NT2/D1 (cell line): ENCODE data around the gene DIP2C.

Experiments
- DNase-seq: peaks from one replicate; pipeline ENCODE4 v3.0.0-alpha.2; 2011; ENCODE audit warnings: low read depth, low spot score
- H3K27me3 ChIP-seq: 2 replicates; pipeline ENCODE4 v1.6.0; 2011; ENCODE audit warnings: mild to moderate bottlenecking; ENCODE audit not compliant: insufficient read length, insufficient read depth
- H3K36me3 ChIP-seq: 2 replicates; pipeline ENCODE4 v1.6.1; 2011; ENCODE audit warnings: mild to moderate bottlenecking, low read length, mixed read lengths; ENCODE audit not compliant: insufficient read depth, insufficient read length
- H3K4me1 ChIP-seq: 2 replicates; pipeline ENCODE4 v1.5.1; 2011; ENCODE audit not compliant: insufficient read depth, insufficient read length
- H3K4me3 ChIP-seq: 2 replicates; pipeline ENCODE4 v1.5.1; 2011; ENCODE audit warnings: low read depth; ENCODE audit not compliant: insufficient read length
- H3K9ac ChIP-seq: 2 replicates; pipeline ENCODE4 v1.6.0; 2011; ENCODE audit warnings: low read depth; ENCODE audit not compliant: insufficient read length
- H3K9me3 ChIP-seq: 2 replicates; pipeline ENCODE4 v1.5.1; 2011; ENCODE audit warnings: mild to moderate bottlenecking, low read length; ENCODE audit not compliant: insufficient read depth
- SUZ12 ChIP-seq: IDR thresholded peaks from 2 replicates; pipeline ENCODE4 v1.6.1; 2011; ENCODE audit not compliant: insufficient read length, insufficient read depth; ENCODE audit errors: extremely low read depth
- YY1 ChIP-seq: IDR thresholded peaks from 2 replicates; pipeline ENCODE4 v1.6.1; 2011; ENCODE audit not compliant: insufficient read length, insufficient read depth
- ZNF274 ChIP-seq: IDR thresholded peaks from 2 replicates; pipeline ENCODE4 v1.6.1; 2011; ENCODE audit warnings: mild to moderate bottlenecking, low read depth, low read length

DIP2C gene

GRCh38 chr10:458421-458851, 231.0 kb downstream of the DIP2C start:
- DNase-seq = no peak
- Histone ChIP-seq H3K9ac (no peak overlapping the region), H3K9me3 (peaks cover 11% of the 10 kb centered on the region; the same call in 1 of the 2 replicates), H3K27me3 (no peaks in the 10 kb centered on the region), H3K4me3 (no peak overlapping the region), H3K36me3 (peaks cover 8% of the 10 kb centered on the region), H3K4me1 (peaks cover 2% of the 10 kb centered on the region)
- TF ChIP-seq YY1 (no peak), ZNF274 (no peak), SUZ12 (no peak)

DNA sequence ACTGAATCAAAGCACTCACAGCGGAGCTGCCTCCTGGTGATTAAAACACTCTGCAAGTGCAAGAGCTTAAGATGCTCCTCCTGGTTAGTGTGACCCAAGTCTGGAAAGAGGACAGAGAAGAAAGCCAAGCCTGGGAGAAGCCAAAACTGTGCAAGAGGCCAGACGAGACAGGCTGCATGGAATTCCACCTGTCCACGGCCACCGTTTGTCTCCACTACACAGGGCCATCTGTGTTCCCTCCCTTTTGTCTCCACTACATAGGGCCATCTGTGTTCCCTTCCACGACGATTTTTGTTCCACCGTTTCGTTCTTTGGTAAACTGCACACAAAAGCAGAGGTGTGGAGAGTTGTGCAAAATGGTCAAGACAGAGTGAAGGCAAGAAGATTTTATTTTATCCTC, 233.0 kb downstream of the DIP2C start:
- TF ChIP-seq SUZ12 = no peak
- no peak for TF ChIP-seq ZNF274
- TF ChIP-seq YY1 = no peak
- Histone ChIP-seq H3K36me3 (peaks cover 8% of the 10 kb centered on the region), H3K4me1 (peaks cover 5% of the 10 kb centered on the region), H3K9ac (no peak overlapping the region), H3K9me3 (peaks cover 11% of the 10 kb centered on the region; the same call in 1 of the 2 replicates), H3K4me3 (no peak overlapping the region), H3K27me3 (no peaks in the 10 kb centered on the region)
- DNase-seq = no peak

GRCh38 chr10:454860-455259, 234.6 kb downstream of the DIP2C start:
- H3K9ac ChIP-seq = no peak overlapping the region
- peaks cover 7% of the 10 kb centered on the region for H3K36me3 ChIP-seq
- no peak for DNase-seq
- TF ChIP-seq ZNF274 = no peak
- TF ChIP-seq YY1 = no peak
- no peak for TF ChIP-seq SUZ12
- no peaks in the 10 kb centered on the region for H3K27me3 ChIP-seq
- H3K9me3 ChIP-seq = peaks cover 11% of the 10 kb centered on the region; the same call in 1 of the 2 replicates
- peaks cover 7% of the 10 kb centered on the region for H3K4me1 ChIP-seq
- no peak overlapping the region for H3K4me3 ChIP-seq

DNA sequence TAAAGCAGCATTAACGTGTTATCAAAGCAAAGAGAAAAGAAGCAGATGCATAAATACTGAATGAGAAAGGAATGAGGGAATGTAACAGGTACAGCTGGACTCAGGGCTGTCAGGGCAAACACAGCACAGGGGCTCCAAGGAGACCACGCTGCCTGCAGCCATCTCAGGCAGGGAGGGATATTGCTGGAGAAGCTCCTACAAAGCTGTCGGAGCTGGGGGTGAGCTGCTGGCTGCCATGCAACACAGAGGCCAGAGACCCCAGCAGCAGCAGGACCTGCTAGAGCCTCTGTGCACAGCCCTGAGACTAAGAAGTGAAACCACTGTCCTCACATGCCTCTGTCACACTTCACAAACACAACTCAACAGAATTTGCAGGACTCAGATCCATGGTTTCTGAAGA, 235.8 kb downstream of the DIP2C start:
- TF ChIP-seq YY1 (no peak), SUZ12 (no peak), ZNF274 (no peak)
- H3K9me3 ChIP-seq = peaks cover 11% of the 10 kb centered on the region; the same call in 1 of the 2 replicates
- H3K9ac ChIP-seq = no peak overlapping the region
- H3K27me3 ChIP-seq = no peaks in the 10 kb centered on the region
- peaks cover 7% of the 10 kb centered on the region for H3K4me1 ChIP-seq
- no peak overlapping the region for H3K4me3 ChIP-seq
- no peak for DNase-seq
- H3K36me3 ChIP-seq = no peaks in the 10 kb centered on the region

DNA sequence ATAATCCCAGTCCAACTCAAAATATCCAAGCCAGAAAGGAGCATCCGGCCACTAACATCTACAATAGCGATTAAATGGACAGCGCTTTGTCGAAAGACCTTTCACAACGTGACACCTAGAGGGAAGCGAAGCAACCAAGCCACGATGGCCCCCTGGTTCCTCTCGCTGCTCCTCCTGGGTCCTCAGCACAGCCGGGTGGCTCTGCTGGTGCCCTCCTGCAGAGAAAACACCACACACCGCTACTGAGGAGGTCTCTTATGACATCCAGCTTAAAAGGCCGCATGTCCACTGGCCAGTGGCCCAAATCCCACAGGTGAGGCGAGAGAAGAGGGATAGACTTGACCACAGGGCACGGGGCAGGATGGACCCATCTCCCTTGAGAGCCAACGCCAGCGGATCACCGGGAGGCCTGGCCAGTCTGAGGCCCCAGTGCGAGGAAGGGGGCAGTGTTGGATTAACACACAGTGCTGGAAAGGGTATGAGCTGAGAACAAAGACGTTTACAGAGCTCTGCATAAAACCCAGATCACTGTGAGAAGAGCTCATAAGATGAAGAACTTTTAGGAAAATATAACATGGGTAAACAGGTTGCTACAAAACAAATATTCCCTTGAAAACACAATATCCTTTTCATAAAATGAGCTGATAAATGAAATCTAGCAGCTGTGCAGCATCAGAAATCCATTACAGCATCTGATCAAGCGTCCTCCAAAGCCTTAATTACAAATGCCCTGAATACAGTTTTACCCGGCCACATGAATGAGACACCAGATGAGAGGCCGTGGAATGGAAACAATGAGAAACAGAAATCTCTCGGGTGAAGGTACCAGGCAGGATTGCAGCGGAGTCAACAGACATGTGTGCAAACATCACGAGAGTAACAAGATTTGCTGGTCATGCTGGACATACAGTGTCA, 236.7 kb downstream of the DIP2C start:
- DNase-seq = no peak

GRCh38 chr10:451856-452255, 237.6 kb downstream of the DIP2C start:
- H3K9ac ChIP-seq = no peak overlapping the region
- no peaks in the 10 kb centered on the region for H3K27me3 ChIP-seq

More for the DNA sequence above, 236.7 kb downstream of the DIP2C start:
- Histone ChIP-seq H3K9me3 (peaks cover 11% of the 10 kb centered on the region; the same call in 1 of the 2 replicates), H3K4me1 (peaks cover 7% of the 10 kb centered on the region), H3K4me3 (no peak overlapping the region), H3K27me3 (no peaks in the 10 kb centered on the region), H3K36me3 (no peaks in the 10 kb centered on the region), H3K9ac (no peak overlapping the region)
- TF ChIP-seq SUZ12 (no peak), YY1 (no peak), ZNF274 (no peak)

GRCh38 chr10:451021-451471, 238.4 kb downstream of the DIP2C start:
- Histone ChIP-seq H3K4me1 (peaks cover 7% of the 10 kb centered on the region), H3K36me3 (peaks cover 3% of the 10 kb centered on the region), H3K4me3 (no peak overlapping the region), H3K9ac (no peak overlapping the region), H3K27me3 (no peaks in the 10 kb centered on the region), H3K9me3 (peaks cover 5% of the 10 kb centered on the region; the same call in 1 of the 2 replicates)
- TF ChIP-seq ZNF274 = no peak
- TF ChIP-seq YY1 = no peak
- no peak for TF ChIP-seq SUZ12
- no peak for DNase-seq

More at GRCh38 chr10:451856-452255, 237.6 kb downstream of the DIP2C start:
- TF ChIP-seq ZNF274 = no peak
- no peak for TF ChIP-seq SUZ12
- no peak for TF ChIP-seq YY1
- H3K4me1 ChIP-seq = peaks cover 7% of the 10 kb centered on the region
- H3K4me3 ChIP-seq = no peak overlapping the region
- H3K36me3 ChIP-seq = no peaks in the 10 kb centered on the region
- peaks cover 11% of the 10 kb centered on the region; the same call in 1 of the 2 replicates for H3K9me3 ChIP-seq
- no peak for DNase-seq
